ENCODE results near the gene PLXNA3. TPM values are rescaled to one million over a fixed set of nuclear protein-coding genes. Genes with fewer than 3 reads are reported as not detected.

The PLXNA3 gene
- total and polyA plus RNA-seq, 2 experiments from 2014 or later = 2.7 to 5.4 TPM

DNA sequence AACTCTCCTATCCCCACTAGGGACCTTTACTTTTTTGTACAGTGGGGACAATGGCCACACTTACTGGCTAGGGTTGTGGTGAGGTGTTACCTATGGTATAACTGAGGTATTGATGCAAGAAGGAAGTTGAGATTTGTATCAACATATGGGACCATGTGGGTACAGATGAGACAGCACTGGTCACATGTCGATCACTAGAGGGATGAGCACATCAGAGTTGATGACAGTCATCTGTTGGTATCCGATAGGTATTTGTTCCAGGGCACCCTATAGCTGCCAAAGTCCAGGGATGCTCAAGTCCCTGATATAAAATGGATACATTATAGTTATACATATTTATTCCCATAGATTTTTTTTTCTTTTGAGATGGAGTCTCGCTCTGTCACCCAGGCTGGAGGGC lies 44.9 kb downstream of the PLXNA3 start (continued):
- TF ChIP-seq, protein P1, sequence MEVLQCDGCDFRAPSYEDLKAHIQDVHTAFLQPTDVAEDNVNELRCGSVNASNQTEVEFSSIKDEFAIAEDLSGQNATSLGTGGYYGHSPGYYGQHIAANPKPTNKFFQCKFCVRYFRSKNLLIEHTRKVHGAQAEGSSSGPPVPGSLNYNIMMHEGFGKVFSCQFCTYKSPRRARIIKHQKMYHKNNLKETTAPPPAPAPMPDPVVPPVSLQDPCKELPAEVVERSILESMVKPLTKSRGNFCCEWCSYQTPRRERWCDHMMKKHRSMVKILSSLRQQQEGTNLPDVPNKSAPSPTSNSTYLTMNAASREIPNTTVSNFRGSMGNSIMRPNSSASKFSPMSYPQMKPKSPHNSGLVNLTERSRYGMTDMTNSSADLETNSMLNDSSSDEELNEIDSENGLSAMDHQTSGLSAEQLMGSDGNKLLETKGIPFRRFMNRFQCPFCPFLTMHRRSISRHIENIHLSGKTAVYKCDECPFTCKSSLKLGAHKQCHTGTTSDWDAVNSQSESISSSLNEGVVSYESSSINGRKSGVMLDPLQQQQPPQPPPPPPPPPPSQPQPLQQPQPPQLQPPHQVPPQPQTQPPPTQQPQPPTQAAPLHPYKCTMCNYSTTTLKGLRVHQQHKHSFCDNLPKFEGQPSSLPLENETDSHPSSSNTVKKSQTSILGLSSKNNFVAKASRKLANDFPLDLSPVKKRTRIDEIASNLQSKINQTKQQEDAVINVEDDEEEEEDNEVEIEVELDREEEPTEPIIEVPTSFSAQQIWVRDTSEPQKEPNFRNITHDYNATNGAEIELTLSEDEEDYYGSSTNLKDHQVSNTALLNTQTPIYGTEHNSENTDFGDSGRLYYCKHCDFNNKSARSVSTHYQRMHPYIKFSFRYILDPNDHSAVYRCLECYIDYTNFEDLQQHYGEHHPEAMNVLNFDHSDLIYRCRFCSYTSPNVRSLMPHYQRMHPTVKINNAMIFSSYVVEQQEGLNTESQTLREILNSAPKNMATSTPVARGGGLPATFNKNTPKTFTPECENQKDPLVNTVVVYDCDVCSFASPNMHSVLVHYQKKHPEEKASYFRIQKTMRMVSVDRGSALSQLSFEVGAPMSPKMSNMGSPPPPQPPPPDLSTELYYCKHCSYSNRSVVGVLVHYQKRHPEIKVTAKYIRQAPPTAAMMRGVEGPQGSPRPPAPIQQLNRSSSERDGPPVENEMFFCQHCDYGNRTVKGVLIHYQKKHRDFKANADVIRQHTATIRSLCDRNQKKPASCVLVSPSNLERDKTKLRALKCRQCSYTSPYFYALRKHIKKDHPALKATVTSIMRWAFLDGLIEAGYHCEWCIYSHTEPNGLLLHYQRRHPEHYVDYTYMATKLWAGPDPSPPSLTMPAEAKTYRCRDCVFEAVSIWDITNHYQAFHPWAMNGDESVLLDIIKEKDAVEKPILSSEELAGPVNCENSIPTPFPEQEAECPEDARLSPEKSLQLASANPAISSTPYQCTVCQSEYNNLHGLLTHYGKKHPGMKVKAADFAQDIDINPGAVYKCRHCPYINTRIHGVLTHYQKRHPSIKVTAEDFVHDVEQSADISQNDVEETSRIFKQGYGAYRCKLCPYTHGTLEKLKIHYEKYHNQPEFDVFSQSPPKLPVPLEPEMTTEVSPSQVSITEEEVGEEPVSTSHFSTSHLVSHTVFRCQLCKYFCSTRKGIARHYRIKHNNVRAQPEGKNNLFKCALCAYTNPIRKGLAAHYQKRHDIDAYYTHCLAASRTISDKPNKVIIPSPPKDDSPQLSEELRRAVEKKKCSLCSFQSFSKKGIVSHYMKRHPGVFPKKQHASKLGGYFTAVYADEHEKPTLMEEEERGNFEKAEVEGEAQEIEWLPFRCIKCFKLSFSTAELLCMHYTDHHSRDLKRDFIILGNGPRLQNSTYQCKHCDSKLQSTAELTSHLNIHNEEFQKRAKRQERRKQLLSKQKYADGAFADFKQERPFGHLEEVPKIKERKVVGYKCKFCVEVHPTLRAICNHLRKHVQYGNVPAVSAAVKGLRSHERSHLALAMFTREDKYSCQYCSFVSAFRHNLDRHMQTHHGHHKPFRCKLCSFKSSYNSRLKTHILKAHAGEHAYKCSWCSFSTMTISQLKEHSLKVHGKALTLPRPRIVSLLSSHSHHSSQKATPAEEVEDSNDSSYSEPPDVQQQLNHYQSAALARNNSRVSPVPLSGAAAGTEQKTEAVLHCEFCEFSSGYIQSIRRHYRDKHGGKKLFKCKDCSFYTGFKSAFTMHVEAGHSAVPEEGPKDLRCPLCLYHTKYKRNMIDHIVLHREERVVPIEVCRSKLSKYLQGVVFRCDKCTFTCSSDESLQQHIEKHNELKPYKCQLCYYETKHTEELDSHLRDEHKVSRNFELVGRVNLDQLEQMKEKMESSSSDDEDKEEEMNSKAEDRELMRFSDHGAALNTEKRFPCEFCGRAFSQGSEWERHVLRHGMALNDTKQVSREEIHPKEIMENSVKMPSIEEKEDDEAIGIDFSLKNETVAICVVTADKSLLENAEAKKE (CRISPR knock-in tag; IDR thresholded peaks at IDR 0.05) = no peak
- TF ChIP-seq, protein P2, sequence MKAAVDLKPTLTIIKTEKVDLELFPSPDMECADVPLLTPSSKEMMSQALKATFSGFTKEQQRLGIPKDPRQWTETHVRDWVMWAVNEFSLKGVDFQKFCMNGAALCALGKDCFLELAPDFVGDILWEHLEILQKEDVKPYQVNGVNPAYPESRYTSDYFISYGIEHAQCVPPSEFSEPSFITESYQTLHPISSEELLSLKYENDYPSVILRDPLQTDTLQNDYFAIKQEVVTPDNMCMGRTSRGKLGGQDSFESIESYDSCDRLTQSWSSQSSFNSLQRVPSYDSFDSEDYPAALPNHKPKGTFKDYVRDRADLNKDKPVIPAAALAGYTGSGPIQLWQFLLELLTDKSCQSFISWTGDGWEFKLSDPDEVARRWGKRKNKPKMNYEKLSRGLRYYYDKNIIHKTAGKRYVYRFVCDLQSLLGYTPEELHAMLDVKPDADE (IDR thresholded peaks at IDR 0.05) = no peak
- TF ChIP-seq NANOG (IDR thresholded peaks at IDR 0.05; ENCODE audit: borderline replicate concordance) = no peak
- TF ChIP-seq CREB1 (CRISPR knock-in tag; IDR thresholded peaks at IDR 0.05; ENCODE audit: low read depth) = no peak
- TF ChIP-seq ZNF114 (CRISPR knock-in tag; IDR thresholded peaks at IDR 0.05) = no peak
- no peak for TF ChIP-seq ZNF331 (CRISPR knock-in tag; IDR thresholded peaks at IDR 0.05; ENCODE audit: low read depth)
- TF ChIP-seq, protein P3, sequence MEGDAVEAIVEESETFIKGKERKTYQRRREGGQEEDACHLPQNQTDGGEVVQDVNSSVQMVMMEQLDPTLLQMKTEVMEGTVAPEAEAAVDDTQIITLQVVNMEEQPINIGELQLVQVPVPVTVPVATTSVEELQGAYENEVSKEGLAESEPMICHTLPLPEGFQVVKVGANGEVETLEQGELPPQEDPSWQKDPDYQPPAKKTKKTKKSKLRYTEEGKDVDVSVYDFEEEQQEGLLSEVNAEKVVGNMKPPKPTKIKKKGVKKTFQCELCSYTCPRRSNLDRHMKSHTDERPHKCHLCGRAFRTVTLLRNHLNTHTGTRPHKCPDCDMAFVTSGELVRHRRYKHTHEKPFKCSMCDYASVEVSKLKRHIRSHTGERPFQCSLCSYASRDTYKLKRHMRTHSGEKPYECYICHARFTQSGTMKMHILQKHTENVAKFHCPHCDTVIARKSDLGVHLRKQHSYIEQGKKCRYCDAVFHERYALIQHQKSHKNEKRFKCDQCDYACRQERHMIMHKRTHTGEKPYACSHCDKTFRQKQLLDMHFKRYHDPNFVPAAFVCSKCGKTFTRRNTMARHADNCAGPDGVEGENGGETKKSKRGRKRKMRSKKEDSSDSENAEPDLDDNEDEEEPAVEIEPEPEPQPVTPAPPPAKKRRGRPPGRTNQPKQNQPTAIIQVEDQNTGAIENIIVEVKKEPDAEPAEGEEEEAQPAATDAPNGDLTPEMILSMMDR (conservative IDR thresholded peaks at IDR 0.05; ENCODE audit: low read depth in 2 of 2) = no peak
- TF ChIP-seq POLR2AphosphoS5 (IDR thresholded peaks at IDR 0.05; ENCODE audit: low read depth) = no peak

Measured in GM23338 (cell line).